GM21423 (cell line): Measurements from ENCODE around the gene GREB1L.
"Not testable (repeated sequence)": the region's sequence is repeated elsewhere in the genome, so short reads cannot be mapped to it uniquely, and the experiment has no call there.

Experiments
- ATAC-seq: cut with Tn5 transposase; IDR thresholded peaks from one replicate; pipeline ENCODE4 v1.9.1; 2021; ENCODE audit warnings: mild to moderate bottlenecking, moderate library complexity; ENCODE audit not compliant: unreplicated experiment

GREB1L gene

GRCh38 chr18:21303895-21304294 lies 61.9 kb downstream of the GREB1L start:
- ATAC-seq, result no peak

GRCh38 chr18:21305621-21306020 lies 63.6 kb downstream of the GREB1L start:
- no peak for ATAC-seq

GRCh38 chr18:21306368-21306767 lies 64.3 kb downstream of the GREB1L start:
- ATAC-seq, result no peak

GRCh38 chr18:21307578-21307977 lies 65.5 kb downstream of the GREB1L start:
- no peak for ATAC-seq

GRCh38 chr18:21309248-21309647 lies 67.2 kb downstream of the GREB1L start:
- ATAC-seq, result no peak

GRCh38 chr18:21311980-21312379 lies 69.9 kb downstream of the GREB1L start:
- ATAC-seq, result not testable (repeated sequence)

- ATAC-seq, result no peak
These were observed 71.5 kb downstream of the GREB1L start for GRCh38 chr18:21313576-21313975.

- ATAC-seq, result no peak
These were observed 72.7 kb downstream of the GREB1L start for GRCh38 chr18:21314724-21315123.

GRCh38 chr18:21315126-21315525 lies 73.1 kb downstream of the GREB1L start:
- not testable (repeated sequence) for ATAC-seq

- no peak for ATAC-seq
These were observed 73.7 kb downstream of the GREB1L start for GRCh38 chr18:21315741-21316197.

GRCh38 chr18:21316296-21316695 lies 74.3 kb downstream of the GREB1L start:
- no peak for ATAC-seq

- no peak for ATAC-seq
These were observed 79.7 kb downstream of the GREB1L start for GRCh38 chr18:21321711-21322110.

- no peak for ATAC-seq
These were observed 85.1 kb downstream of the GREB1L start for GRCh38 chr18:21327101-21327500.

GRCh38 chr18:21330122-21330701 lies 88.2 kb downstream of the GREB1L start:
- no peak for ATAC-seq

GRCh38 chr18:21331065-21331464 lies 89.0 kb downstream of the GREB1L start:
- no peak for ATAC-seq

GRCh38 chr18:21335927-21336488 lies 94.0 kb downstream of the GREB1L start:
- ATAC-seq, result no peak

GRCh38 chr18:21336846-21337245 lies 94.8 kb downstream of the GREB1L start:
- no peak for ATAC-seq

- no peak for ATAC-seq
These were observed 99.1 kb downstream of the GREB1L start for GRCh38 chr18:21341141-21341540.

- no peak for ATAC-seq
These were observed 100.3 kb downstream of the GREB1L start for GRCh38 chr18:21342372-21342771.

- no peak for ATAC-seq
These were observed 102.8 kb downstream of the GREB1L start for GRCh38 chr18:21344860-21345259.

- no peak for ATAC-seq
These were observed 103.8 kb downstream of the GREB1L start for GRCh38 chr18:21345840-21346239.

GRCh38 chr18:21359746-21360145 lies 117.7 kb downstream of the GREB1L start:
- ATAC-seq, result no peak

- no peak for ATAC-seq
These were observed 119.4 kb downstream of the GREB1L start for GRCh38 chr18:21361307-21361880.
